Head of caudate nucleus (tissue), 42 donors: ENCODE data around the gene BICRAL.

Experiments
- DNase-seq, 42 donors: peaks; one replicate each; pipeline versions ENCODE4 v3.0.0 to v3.0.0-alpha.2; 2020 to 2021; ENCODE audit warnings: mixed read lengths in 7 of 42
- intact Hi-C: fragments of 100-400 bp; cut with DNase I; formaldehyde crosslinking; loops from one replicate; pipeline ENCODE4 v1.15.0; 2022

Gene BICRAL

GRCh38 chr6:42911171-42912021 lies 129.5 kb downstream of the BICRAL start:
- intact Hi-C loops = no loop called here
- DNase-seq = peak in 1 of 42 donors; percentile 12

GRCh38 chr6:42914546-42914945 lies 132.7 kb downstream of the BICRAL start:
- intact Hi-C loops = no loop called here

DNA sequence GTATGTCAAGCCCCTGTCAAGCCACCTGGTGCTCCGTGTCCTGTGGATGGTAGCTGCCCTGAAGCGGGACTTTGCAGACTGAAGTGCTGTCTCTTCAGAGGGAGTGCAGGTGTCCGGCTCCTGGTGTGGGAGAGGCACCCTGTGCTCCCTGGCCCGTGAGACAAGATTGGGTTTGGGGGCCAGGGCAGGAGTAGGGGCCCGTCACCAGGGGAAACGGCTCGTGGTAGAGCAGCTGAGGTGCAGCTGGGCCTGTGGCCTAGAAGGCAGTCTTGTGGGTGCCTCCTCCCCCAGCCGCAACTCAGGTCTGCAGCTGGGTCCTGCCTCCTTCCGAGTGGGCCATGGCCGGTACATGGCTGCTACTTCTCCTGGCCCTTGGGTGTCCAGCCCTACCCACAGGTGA lies 133.9 kb downstream of the BICRAL start, which contains the start of gene PTCRA:
Gene PTCRA, plus strand, starts transcription at position 322 of the 400 bp plus-strand sequence. Its CDS starts 17 bp downstream, at position 339.
- intact Hi-C loops = no loop called here
- DNase-seq = no peak

More at GRCh38 chr6:42914546-42914945, 132.7 kb downstream of the BICRAL start:
- DNase-seq = no peak

GRCh38 chr6:42916288-42916687 lies 134.4 kb downstream of the BICRAL start:
- intact Hi-C loops = no loop called here
- no peak for DNase-seq
